GM13976 (cell line): ENCODE measurements around the gene GHRH.

Experiments
- DNase-seq: peaks from one replicate; pipeline ENCODE4 v3.0.0; 2012; ENCODE audit warnings: low spot score
- in situ Hi-C: fragments of 300-500 bp; cut with MboI; formaldehyde crosslinking; loops from one replicate; pipeline ENCODE4 v1.12.0; 2022; ENCODE audit warnings: low sequenced_read_pairs, mixed read lengths, inconsistent platforms; ENCODE audit not compliant: unreplicated experiment
- TF ChIP-seq, protein P1 (sequence below): IDR thresholded peaks from 2 replicates; pipeline ENCODE4 v1.5.1; 2012; ENCODE audit warnings: borderline replicate concordance, mild to moderate bottlenecking; ENCODE audit not compliant: insufficient read depth; ENCODE audit errors: extremely low read depth, missing control alignments, control extremely low read depth

Gene GHRH

GRCh38 chr20:37298190-37298939, 36.8 kb upstream of the GHRH start:
- in situ Hi-C loops, result no loop called here
- TF ChIP-seq, protein P1, sequence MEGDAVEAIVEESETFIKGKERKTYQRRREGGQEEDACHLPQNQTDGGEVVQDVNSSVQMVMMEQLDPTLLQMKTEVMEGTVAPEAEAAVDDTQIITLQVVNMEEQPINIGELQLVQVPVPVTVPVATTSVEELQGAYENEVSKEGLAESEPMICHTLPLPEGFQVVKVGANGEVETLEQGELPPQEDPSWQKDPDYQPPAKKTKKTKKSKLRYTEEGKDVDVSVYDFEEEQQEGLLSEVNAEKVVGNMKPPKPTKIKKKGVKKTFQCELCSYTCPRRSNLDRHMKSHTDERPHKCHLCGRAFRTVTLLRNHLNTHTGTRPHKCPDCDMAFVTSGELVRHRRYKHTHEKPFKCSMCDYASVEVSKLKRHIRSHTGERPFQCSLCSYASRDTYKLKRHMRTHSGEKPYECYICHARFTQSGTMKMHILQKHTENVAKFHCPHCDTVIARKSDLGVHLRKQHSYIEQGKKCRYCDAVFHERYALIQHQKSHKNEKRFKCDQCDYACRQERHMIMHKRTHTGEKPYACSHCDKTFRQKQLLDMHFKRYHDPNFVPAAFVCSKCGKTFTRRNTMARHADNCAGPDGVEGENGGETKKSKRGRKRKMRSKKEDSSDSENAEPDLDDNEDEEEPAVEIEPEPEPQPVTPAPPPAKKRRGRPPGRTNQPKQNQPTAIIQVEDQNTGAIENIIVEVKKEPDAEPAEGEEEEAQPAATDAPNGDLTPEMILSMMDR, result no peak
- no peak for DNase-seq

GRCh38 chr20:37297066-37297736, 35.6 kb upstream of the GHRH start:
- no peak for DNase-seq
- in situ Hi-C loops, result no loop called here
- TF ChIP-seq, protein P1, result no peak

- TF ChIP-seq, protein P1, result no peak
Measured at GRCh38 chr20:37296371-37296770, 34.8 kb upstream of the GHRH start.

GRCh38 chr20:37295595-37295994, 34.0 kb upstream of the GHRH start:
- in situ Hi-C loops, result no loop called here
- DNase-seq, result no peak
- TF ChIP-seq, protein P1, result no peak

More at GRCh38 chr20:37296371-37296770, 34.8 kb upstream of the GHRH start:
- no peak for DNase-seq
- in situ Hi-C loops, result no loop called here

GRCh38 chr20:37295001-37295400, 33.4 kb upstream of the GHRH start:
- in situ Hi-C loops, result no loop called here
- DNase-seq, result no peak
- TF ChIP-seq, protein P1, result no peak

DNA sequence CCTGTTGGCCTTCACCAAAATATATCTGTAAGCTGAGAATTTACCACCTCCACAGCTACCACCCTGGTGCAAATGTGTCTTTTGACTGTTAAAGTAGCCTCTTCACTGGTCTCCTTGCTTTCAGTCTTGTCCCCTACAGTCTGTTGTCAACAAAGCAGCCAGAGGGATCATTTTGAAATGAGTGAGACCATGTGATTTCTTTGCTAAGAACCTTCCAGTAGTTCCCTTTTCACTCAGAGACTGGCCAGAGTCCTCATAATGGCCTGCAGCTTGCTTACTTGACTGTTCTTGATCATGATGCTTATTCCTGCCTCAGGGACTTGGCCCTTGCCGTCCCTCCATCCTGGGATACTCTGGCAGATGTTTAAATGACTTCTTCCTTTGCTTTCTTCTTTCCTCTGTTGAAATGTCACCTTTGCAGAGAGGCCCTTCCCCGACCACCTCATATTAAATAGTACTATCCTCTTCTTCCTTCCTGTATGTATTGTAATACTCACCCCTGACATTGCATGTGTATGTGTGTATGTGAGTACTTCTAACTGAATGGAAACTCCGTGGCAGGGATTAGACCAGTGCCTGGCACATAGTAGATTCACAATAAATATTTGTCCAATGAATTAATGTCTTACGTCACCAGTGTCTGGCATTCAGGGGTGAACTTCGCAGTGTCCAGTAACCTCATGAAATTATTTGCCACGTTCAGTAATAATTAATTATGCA, 32.8 kb upstream of the GHRH start:
- DNase-seq, result no peak
- in situ Hi-C loops, result no loop called here
- TF ChIP-seq, protein P1, result no peak
